Measurements from ENCODE around the gene BLOC1S4. TPM values are rescaled to one million over a fixed set of nuclear protein-coding genes. Genes with fewer than 3 reads are reported as not detected.

BLOC1S4 gene
- total RNA-seq, 1 experiment from 2014 or later: 23.8 TPM

DNA sequence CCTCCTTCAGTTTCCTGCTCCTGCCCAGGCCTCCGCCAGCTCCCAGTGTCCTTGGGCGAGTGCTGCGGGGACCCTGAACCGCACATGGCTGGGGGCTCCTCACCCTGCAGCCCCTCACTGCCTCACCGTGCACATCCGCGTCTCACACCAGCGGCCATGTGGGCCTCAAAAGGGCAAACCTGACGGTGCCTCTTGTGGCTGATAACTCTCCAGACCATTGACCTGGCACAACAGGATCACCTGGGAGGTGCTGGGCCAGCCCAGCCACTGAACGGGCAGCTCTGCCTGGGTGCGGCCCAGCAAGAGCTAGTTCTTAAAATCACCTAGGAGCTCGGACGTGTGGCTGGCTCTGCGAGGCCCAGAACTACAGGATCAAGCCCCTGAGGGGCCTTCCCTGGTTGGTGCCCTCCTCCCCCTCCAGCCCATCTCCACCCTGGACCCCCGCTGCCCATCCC is 26.4 kb upstream of the BLOC1S4 start:
- no peak for DNase-seq (ENCODE audit: low read depth)

DNA sequence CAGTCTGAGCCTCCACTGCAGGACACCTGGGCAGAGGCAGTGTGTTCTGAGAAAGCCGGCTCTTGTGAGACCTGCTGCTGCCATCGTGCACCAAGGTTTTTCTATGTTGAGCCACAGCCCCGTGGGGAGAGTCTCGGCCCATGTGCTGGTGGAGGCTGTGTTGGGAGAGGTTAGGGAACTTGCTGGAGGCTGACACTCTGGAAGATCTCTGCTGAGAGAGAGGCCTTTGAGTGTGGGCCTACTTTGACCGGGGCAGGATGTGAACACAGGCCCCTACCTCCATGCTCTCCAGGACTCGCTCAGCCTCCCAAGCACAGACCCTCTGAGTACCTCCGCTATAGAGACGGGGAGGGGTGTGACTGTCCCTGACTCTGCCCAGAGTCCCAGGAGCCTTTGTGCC is 23.6 kb upstream of the BLOC1S4 start:
- no peak for DNase-seq (ENCODE audit: low read depth)

DNA sequence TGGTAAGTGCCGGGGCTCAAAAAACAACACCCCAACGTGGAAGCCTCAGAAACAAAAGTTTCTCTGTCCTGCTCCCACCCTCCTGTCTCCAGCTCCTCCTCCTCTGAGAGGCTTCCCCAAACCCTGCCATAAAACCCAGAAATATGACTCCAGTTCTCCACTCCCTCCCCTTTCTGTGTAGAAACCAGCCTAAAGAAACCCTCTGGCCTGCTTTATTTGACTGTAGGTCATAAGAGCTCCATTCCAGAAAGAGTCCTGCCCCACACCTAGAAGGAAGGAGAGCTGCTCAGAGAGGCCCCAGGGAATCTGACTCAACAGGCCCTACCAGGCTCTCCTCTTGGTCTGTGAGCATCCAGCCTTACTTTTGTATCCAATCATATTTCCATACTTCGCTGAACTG is 23.2 kb upstream of the BLOC1S4 start:
- DNase-seq (ENCODE audit: low read depth): no peak

DNA sequence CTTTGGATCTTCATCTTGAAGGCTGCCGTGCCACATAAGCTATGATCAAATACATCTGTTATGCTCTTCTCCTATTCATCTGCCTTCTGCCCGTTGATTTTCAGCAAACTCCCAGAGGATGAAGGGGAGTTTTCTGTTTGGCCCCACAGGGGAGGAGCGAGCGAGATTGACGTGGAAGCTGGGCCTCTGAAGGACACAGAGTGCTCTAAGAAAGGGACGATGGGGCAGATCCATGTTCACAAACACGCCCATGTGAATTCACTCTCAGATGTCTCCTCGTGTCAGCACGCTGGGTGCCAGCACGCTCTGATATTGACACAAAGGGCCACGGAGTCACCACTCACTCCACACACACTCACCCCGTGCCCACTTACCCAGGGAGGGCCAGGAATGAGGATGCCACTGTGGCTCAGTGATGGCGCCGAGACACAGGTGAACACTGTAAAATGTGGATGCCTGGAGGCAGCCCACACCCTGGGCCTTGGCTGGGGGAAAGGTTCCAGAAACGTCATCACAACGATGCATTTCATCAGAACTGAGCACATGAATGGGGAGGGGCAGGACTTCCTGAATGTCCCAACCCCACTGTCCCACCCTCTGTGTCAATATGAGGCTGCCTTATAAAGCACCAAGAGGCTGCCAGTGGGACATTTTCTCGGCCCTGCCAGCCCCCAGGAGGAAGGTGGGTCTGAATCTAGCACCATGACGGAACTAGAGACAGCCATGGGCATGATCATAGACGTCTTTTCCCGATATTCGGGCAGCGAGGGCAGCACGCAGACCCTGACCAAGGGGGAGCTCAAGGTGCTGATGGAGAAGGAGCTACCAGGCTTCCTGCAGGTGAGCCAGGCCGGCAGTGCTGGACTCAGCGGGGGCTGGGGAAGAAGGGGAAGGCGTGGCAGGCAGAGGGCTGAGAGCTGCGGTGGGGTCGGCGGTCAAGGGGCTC is 22.5 kb upstream of the BLOC1S4 start, which contains the start of gene S100P:
S100P (plus strand) TSS at position 648 of the 946 bp plus-strand sequence; CDS start at position 703, 55 bp downstream.
- DNase-seq (ENCODE audit: low read depth): no peak

DNA sequence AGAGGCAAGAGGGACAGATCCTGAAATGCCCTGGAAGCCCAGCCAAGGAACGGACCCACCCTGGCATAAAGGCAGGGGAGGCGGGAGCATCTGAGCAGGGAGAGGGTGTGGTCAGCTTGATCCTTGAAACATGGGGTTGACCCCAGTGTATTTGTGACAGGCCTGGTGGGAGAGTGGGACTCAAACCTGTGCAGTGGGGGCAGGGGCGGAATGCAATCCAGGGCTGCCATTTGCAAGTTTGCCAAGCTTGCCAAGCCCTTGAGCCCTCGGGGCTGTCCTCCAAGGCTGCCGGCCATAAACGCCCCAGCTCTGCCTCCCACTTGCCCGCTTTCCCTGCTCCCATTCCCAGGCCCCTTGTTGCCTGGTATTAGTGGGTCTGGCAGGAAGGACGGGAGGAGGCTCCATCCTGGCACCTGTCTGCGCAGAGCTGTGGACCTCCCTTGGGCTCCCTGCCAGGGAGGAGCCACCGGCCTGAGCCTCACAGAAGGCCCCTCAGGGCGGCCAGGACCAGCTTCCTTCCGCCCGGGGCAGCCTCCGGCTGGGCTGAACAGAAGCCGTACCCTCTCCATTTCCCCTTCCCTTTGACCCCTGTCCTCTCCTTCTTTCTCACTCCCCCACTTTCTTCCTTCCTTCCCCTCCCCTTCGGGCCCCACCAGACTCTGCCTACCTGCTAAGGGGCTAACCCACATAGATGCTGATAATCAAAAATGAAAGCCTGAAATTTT is 21.6 kb upstream of the BLOC1S4 start:
- no peak for DNase-seq (ENCODE audit: low read depth)

DNA sequence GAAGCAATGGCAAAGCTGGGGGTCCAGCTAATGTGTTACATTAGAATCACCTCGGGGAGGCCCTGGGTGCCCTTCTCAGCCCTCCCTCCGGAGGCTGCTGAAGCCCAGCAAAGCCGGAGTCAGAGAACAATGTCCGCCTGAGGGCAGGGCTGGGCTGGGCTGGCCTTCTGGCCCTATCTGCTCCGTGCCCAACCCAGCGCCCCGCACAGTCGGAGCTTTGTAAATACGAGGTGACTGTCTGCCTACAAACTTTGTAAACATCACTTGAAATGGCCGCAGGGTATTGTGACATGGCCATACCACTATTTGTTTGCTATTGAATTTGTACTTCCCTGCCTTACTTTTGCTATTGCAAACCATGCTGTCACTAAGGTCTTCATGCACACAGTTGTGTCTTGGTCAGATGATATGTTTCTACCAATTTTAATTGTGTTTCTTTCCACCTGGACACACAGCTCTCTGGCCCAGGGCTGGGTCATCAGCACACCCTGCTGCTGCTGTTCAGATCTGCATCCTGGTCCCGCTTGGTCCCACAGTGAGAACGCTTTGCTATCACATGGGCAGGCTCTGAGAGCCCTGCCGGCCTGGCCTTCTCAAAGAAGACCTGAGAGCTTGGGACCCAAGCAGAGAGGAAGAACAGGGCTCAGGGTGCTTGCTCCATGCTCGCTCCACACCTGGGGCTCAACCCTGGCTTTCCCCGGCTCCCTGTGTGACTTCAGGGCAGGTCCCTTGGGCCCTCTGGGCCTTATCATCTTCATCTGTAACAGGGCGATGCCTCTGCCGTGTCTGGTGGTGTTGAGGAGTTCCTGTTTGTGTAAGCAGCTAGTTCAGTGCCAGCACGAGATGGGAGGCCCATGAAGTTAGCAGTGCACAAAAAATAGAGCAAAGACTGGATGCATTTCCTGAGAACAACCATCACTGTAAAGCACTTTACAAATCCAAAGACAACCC is 20.0 kb upstream of the BLOC1S4 start:
- no peak for DNase-seq (ENCODE audit: low read depth)

DNA sequence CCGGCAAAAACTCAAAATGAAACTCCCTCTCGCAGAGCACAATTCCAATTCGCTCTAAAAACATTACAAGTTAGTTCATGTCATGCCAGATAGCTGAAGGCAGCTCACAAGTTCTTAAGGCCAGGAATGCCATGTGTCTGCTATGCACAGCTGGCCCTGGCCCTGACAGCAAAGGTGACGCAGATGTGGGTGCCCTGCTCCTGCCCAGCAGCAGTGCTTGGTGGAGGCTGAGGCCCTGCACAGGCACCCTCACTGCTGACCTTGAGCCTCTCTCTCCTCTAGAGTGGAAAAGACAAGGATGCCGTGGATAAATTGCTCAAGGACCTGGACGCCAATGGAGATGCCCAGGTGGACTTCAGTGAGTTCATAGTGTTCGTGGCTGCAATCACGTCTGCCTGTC is 19.4 kb upstream of the BLOC1S4 start:
- DNase-seq (ENCODE audit: low read depth): no peak

DNA sequence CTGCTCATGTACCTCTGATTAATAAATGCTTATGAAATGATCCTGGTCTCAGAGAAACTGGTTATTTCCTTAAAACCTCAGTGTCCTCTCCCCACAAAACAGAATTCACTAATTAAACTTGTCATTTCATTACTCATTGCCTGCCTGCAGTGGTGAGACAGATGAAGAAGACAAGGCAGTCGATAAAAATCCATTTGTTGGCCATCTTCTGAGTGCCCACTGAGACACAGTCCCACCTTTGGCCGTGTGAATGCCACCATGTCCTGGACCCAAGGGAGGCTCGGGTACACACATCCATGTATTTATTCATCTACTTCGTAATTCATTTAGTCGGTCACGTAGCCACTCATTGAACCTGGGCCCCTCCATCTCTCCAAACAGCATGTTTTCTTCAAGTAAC is 18.8 kb upstream of the BLOC1S4 start:
- no peak for DNase-seq (ENCODE audit: low read depth)

DNA sequence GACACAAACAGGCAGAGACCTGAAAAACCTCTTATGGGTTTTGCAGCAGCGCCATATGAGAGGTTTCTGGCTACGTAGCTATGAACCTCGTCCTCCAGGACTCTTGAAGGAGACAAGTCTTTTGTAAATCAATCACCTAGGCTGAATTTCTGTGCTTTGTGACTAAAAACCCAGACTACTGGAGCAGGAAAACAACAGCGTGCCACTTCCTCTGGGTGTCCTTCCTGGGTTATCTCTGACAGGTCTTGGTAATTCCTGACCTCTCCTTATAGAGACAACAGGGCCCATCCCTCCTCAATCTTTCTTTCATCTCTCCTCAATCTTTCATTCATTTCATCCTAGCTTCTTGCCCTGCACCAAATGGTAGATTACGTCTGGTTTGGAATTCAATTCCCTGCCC is 16.6 kb upstream of the BLOC1S4 start:
- no peak for DNase-seq (ENCODE audit: low read depth)

DNA sequence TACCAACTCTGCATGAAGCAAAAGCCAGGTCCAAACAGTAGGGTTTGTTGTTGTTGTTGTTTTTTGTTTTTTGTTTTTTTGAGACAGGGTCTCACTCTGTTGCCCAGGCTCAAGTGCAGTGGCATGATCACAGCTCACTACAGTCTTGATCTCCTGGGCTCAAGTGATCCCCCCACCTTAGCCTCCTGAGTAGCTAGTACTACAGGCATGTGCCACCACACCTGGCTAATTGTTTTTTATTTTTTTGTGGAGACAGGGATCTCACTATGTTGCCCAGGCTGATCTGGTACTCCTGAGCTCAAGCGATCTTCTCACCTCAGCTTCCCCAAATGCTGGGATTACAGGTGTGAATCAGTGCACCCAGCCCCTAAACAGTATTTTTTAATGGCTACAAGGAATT is 16.1 kb upstream of the BLOC1S4 start:
- DNase-seq (ENCODE audit: low read depth): no peak

DNA sequence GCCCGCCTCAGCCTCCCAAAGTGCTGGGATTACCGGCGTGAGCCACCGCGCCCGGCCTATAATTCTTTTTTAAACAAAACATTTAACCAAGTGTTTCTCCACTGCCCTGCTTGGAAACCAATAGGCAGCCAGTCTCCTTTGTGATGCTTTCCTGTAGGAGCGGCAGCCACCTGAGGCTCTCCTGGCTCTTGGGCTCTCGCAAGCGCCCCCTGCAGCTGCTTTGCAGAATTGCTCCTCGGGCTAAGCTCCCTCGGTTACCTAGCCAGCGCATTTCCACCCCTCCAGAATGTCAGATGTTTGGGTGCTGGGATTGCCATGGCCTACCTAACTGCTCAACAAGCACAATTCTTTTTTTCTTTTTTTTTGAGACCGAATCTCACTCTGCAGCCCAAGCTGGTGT is 14.6 kb upstream of the BLOC1S4 start:
- no peak for DNase-seq (ENCODE audit: low read depth)

DNA sequence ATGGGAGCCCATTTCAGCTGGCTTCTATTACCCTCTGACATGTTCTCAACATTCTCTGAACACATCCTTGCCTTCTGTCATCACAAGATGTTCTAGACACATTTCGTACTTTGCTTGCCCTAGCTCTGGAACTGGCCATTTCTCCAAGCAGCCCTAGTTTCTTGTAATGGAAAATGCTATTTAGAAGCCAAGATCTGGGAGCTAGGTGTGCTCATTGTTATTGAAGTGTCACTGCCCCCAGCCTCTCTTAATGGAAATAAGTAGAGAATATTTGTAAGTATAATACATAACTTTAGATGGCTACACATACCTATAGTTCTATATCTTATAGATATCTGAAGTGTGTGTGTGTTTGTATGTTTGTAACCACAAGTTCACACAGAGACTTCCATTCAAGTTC is 13.2 kb upstream of the BLOC1S4 start:
- no peak for DNase-seq (ENCODE audit: low read depth)

DNA sequence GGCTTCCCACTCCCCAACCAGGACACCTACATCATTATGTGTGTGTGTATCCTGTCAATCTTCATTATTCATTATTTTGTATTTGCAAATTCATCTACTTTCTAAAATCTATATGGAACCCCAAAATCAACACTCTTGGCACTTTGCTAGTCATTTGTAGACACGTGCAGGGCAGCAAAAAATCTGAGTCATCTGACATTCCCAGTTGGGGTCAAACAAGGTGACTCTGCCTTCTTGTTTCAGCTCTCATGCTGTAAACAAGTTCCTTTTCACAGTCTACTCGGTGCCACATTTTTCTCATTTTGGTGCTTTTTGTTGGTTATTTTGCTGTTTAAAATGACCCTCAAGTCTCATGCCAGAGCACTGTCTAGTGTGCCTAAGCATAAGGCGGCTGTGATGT is 12.2 kb upstream of the BLOC1S4 start:
- DNase-seq (ENCODE audit: low read depth): no peak

DNA sequence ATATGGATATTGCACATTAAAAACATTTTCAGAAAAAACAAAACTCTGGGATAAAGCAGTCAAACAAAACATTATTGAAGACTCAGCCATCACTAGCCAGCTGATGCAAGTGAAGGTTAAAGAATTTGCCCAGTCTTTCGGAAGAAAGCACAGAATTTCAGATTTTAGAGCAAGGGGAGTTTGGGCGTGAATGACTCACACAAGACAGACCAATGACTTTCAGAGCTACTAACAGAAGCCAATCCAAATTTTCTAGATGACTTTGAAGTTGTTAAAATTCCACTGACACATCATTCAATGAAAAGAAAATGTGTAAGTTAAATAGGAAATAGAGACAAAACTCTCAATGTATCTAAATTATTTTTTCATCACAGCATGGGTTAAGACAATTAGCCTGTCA is 10.3 kb upstream of the BLOC1S4 start:
- no peak for DNase-seq (ENCODE audit: low read depth)

DNA sequence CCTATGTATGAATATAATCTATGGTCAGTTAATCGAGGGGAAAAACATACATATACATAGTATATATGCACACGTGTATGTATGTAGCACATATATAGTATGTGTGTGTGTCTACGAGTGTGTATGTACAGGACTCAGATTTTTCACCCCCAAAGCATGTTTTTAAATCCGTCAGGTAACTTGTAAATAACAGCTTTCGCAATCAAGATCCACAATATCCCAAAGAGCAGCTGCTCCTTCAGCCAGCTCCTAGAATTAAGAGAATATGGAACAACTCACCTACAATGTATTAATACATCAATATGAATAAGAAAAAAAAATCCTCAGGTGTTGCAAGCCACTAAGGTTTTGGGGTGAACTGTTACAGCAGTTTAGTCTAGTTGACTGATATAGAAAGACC is 9.8 kb upstream of the BLOC1S4 start:
- DNase-seq (ENCODE audit: low read depth): no peak

DNA sequence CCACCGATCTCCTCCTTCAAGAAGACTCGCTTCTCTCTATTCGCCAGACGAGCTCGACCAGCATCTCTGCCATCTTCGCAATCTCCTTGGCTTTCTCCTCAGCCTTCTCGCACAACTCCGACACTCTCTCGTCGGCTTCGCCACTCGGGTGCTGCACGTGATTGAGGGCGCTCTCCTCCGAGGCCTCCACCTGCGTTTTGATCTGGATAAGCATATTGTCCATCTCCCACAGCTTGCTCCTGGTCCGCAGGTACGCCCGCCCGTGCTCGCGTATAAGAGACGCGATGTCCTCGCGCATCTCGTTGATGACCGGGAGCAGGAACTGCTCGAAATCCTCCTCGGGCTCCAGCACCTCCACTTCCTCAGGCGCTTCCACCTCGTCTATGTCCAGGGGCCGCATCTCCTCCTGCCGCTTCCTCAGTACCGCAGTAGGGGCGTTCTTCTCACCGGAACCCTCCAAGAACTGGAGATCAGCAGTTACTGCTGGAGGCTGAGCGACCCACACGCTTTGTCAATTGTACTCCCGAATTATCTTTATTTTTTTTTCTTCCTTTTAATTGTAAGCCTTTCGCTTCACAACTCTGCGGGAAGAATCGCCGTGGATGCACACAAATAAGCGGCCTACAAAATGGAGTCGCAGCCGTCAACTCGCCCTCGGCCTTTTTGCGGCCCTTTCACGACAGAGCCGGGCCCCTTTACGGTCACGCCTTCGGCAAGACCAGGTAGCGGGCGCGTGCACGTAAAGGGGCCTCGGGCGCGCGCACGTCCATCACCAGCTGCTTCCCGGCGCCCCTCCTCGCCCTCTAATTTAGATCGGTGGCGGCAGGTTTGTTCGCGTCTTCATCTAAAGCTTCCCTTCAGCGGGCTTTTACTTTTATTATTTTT is 6.5 kb upstream of the BLOC1S4 start, which contains the start of gene MRFAP1L1:
MRFAP1L1 (minus strand) TSS at position 636 of the 885 bp plus-strand sequence; CDS start at position 400, 236 bp downstream.
- peak; percentile 92 for DNase-seq (ENCODE audit: low read depth)

DNA sequence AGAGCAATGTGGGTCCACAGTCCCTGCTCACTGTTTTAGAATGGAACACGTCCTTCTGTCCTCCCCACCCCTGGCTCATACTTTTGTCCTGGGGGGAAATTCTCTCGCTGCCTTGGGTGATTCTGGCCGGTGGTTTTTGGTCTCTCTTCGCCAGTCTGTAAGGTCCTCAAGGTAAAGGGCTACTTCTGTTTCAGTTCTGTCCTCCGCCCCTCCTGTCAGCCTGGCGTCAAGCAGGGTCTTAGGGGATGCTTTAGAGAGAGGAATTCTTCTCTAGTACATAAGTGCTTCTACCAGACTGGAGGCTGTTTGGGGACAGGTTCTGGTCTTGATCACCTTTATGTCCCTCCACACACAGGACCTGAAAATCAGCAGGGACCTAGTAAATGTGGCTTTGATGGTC is 5.7 kb upstream of the BLOC1S4 start:
- DNase-seq (ENCODE audit: low read depth): no peak

DNA sequence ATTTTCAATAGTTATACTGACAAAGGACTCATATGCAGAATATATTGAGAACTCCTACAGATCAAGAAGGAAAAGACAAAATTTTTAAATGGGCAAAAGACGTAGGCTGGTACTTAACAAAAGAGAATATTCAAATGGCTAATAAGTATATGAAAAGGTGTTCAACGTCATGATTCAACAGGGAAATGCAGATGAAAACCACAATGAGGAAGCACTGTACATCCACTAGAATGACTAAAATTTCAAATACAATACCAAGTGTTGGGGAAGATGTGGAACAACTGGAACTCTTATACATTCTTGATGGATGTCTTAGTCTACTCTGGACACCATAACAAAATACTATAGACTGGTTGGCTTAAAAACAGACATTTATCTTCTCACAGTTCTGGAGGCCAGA is 5.0 kb upstream of the BLOC1S4 start:
- DNase-seq (ENCODE audit: low read depth): no peak

DNA sequence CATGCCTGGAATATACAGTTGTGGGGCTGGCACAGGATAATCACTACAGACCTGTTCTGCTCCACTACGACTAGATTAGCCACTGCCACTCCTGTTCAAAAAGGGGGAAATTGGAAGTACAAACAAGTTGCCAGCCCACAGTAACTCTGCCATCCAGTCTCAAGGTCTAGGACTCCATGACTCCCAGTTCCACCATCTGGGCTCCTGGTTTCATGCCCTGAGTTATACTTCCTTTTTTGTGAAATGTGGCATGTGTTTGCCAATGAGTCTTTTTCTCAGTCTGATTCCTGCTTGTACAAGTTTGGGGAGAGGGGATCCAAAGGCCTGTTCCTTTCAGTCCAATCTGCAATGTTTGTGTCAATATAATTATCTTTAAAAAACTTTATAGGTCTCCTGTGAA is 1.0 kb upstream of the BLOC1S4 start:
- no peak for DNase-seq (ENCODE audit: low read depth)

DNA sequence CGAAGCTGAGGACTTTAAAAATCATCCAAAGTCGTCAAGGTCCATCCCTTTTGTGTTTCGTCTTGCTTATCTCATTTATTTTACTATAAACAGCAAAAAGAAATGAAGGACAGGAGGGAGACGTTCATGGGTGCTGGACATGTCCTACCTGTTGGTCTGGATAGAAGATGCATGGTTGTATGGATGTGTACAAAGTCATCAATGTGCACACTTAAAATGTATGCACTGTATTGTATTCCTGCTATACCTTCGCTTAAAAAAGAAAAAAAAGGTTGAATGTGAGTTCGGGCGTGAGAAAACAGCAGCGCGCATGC is 313 bp upstream of the BLOC1S4 start:
- DNase-seq (ENCODE audit: low read depth): no peak

Measured in HT1080 (cell line).